ENCODE measurements around the gene PHACTR1. TPM values are rescaled to one million over a fixed set of nuclear protein-coding genes. Genes with fewer than 3 reads are reported as not detected.

The PHACTR1 gene
- total and polyA plus RNA-seq, 9 of the 15 experiments (the other 6 are each of a cell fraction or from before 2014, with no cell fraction given), result 11.5 to 32.6 (median 22.0) TPM

DNA sequence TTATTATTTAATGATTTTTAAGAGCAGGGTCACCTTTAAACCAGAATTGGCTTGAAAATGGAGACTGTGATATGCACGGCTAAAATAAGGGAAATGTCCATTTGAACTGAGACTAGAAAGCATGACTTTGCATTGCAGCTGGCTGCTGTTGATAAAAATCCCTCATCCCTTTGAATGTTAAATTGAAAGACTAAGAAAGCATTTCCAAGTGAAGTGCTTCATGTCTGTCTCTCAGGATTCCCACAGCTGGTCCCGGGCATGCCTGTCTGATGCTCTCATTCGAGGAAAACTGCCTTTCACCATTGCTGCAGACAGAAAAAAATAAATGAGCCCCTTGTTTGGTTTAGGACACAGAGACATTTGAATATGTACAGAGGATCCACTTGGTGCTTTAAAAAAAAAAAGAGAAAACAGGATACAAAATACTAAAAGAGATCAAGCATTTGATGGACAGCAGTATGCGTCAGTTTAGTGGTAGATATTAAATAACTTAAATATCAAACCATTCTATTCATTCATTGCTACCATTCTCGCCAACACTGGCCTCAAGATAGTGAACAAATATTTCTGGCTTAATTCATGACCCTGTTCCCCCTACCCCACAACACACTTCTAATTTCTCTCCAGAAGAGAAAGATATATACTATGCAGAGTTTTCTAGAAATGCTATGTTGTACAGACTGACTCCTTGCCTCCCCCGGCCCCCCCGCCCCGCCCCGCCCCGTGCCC is 556.8 kb downstream of the PHACTR1 start (continued):
- TF ChIP-seq CBFA2T3 (IDR thresholded peaks at IDR 0.05) (peak; percentile 74), CBX1 (IDR thresholded peaks at IDR 0.05; ENCODE audit: low read depth) (no peak), JUND (IDR thresholded peaks at IDR 0.05; ENCODE audit: borderline replicate concordance, low read depth, low read length) (no peak), JUND (tag; IDR thresholded peaks at IDR 0.05; ENCODE audit: borderline replicate concordance, low read depth, low read length) (no peak; the same call in 2 of the 3 replicates), RNF2 (IDR thresholded peaks at IDR 0.05) (no peak; the same call in 1 of the 2 replicates), SMARCC2 (IDR thresholded peaks at IDR 0.05; ENCODE audit: low read depth) (peak; percentile 59), FOXA3 (CRISPR knock-in tag; conservative IDR thresholded peaks at IDR 0.05 in 1 of 2, IDR thresholded peaks at IDR 0.05 in 1 of 2) (no peak), RBM15 (IDR thresholded peaks at IDR 0.05; ENCODE audit: insufficient read depth, low read length) (no peak), E2F1 (CRISPR knock-in tag; IDR thresholded peaks at IDR 0.05) (no peak), PATZ1 (CRISPR knock-in tag; IDR thresholded peaks at IDR 0.05; ENCODE audit: borderline replicate concordance) (no peak), POLR2G (IDR thresholded peaks at IDR 0.05; ENCODE audit: low read depth, low read length) (peak; percentile 42; the same call in 1 of the 2 replicates), EP300 (IDR thresholded peaks at IDR 0.05; ENCODE audit: low read length) (peak; percentile 77; the same call in 1 of the 2 replicates), EHMT2 (IDR thresholded peaks at IDR 0.05) (no peak), KAT7 (CRISPR knock-in tag; IDR thresholded peaks at IDR 0.05; ENCODE audit: borderline replicate concordance) (0 out of 2 replicates have a peak, but pooled peaks have one; percentile 7), SMARCA4 (IDR thresholded peaks at IDR 0.05) (peak; percentile 87), ZSCAN32 (CRISPR knock-in tag; IDR thresholded peaks at IDR 0.05) (no peak), TBP (optimal IDR thresholded peaks at IDR 0.05; ENCODE audit: low read depth, low read length) (peak; percentile 60), ZNF639 (CRISPR knock-in tag; conservative IDR thresholded peaks at IDR 0.05 in 1 of 2, IDR thresholded peaks at IDR 0.05 in 1 of 2) (no peak; a peak in 1 of 4 replicates), SAFB2 (IDR thresholded peaks at IDR 0.05; ENCODE audit: borderline replicate concordance, low read depth, low read length, severe bottlenecking) (no peak), PHF21A (IDR thresholded peaks at IDR 0.05; ENCODE audit: borderline replicate concordance, low read depth) (no peak), TCF3 (CRISPR knock-in tag; IDR thresholded peaks at IDR 0.05) (peak; percentile 85), SPI1 (IDR thresholded peaks at IDR 0.05; ENCODE audit: borderline replicate concordance, low read depth, low read length) (no peak)
